ENCODE data around the gene CLDN1.

The CLDN1 gene

DNA sequence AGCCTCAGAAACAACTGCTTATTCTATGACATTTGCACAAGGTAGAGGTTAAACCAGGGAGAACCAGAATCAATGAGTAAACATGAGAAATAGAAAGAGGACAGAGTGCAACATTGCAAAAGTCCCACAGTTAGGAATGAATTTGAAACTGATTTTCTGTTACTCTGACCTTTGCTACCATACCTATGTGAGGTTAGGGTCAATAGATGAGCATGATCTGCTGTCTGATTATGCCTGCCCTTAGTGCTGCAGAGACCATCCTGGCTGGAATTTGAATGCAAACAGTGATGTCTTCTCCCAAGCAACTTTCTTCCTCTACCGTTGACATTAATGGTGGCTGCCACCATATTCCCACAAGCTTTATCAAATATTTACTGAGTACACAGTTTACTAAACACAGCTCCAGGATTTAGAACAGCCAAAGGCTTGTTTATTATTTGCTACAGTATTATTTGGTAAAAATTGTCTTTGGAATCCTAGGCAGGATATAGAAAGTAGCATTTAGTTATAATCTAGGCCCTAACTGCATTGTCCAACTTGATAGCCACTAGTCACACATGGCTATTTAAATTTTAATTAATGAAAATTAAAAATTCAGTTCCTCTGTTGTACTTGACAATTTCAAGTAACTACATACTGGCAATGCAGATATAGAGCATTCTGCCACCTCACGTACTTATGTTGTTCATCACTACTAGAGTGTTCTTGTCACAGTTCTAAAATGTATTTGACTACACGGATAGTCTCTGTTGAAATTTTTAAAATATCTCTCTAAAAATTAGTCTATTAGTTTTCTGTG, 8.9 kb upstream of the CLDN1 start:
- no peak for DNase-seq (ENCODE audit: low spot score)

GRCh38 chr3:190326930-190327329, 4.7 kb upstream of the CLDN1 start:
- DNase-seq (ENCODE audit: low spot score), result no peak

GRCh38 chr3:190326361-190326760, 4.1 kb upstream of the CLDN1 start:
- no peak for DNase-seq (ENCODE audit: low spot score)

- peak; percentile 32 for DNase-seq (ENCODE audit: low spot score)
These were observed 3.7 kb upstream of the CLDN1 start for GRCh38 chr3:190325923-190326322.

GRCh38 chr3:190323246-190323626, 990 bp upstream of the CLDN1 start:
- peak; percentile 68 for DNase-seq (ENCODE audit: low spot score)

- no peak for DNase-seq (ENCODE audit: low spot score)
These were observed 479 bp upstream of the CLDN1 start for GRCh38 chr3:190322604-190323245.

DNA sequence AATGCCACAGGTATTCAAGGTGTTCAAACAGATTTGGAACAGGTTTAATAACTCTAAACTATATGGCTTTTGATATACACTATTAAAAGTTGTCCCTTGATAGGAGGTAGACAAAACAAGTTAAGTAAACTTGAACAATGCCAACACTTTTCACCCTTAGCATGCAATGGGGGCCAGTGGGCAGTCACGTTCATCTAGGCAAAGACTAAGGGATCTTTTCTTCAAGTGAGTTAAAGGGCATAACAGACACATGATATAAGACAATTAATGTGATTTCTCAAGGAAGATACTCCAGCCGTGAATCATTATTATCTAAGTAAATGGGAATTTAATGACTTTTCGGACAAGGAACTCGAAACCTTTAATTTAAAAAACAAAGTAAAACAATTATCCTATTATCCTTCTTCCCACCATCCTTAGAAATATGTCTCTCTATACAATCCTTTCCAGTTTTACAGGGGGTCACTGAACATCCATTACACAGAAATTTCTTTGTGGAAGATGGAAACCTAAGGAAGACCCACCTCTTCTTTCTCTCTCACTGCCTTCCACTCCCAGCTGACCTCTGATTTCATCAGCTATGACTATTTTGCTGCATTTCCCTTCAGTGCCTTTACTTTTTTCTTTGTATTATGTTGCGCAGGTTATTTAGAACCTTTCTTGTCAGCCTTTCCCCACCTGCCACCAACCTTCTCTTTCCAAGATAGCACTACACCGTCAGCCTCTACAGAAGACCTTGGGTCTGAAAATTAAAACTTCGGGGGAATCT, 1.5 kb downstream of the CLDN1 start:
- no peak for DNase-seq (ENCODE audit: low spot score)

GRCh38 chr3:190319660-190320059, 2.6 kb downstream of the CLDN1 start:
- DNase-seq (ENCODE audit: low spot score), result peak; percentile 86

DNA sequence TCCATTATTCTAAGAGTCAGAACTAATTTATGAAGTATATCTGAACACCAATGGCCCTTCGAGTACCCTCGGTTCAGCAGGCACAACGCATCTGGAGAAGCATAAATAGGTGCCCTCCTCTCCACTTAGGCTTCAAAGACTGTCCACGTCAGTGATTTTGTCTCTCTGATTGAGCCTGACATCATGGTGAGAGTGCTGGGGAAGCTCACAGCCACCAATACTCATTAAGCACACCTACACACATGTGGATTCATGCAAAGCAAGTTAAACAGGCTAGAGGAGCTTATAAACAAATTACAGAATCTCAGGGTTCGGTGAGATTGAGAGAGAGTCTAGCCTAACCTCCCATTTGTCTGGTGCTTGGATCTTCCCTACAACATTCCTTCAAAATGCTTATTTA, 3.6 kb downstream of the CLDN1 start:
- DNase-seq (ENCODE audit: low spot score), result no peak

DNA sequence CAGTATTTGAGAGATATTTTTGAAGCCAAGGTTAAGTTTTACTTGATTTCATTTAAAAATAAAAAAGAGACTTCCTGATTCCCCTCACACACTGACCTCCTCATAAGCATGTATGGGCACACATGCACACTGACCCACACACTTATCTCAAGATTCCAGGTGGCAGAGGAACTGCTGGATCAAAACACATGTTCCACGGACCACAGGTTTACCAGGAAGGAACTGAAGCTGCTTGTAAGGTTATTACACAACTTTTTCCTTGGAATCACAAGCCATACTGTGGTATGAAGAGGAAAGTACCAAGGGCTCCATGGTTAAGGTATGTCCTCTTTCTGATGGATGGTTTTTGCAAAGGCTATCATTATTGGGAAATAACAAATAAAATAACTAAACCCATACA, 7.5 kb downstream of the CLDN1 start:
- DNase-seq (ENCODE audit: low spot score), result no peak

- DNase-seq (ENCODE audit: low spot score), result no peak
These were observed 12.8 kb downstream of the CLDN1 start for GRCh38 chr3:190309414-190309813.

- DNase-seq (ENCODE audit: low spot score), result no peak
These were observed 14.1 kb downstream of the CLDN1 start for GRCh38 chr3:190308154-190308553.

- no peak for DNase-seq (ENCODE audit: low spot score)
These were observed 15.1 kb downstream of the CLDN1 start for GRCh38 chr3:190307164-190307545.

DNA sequence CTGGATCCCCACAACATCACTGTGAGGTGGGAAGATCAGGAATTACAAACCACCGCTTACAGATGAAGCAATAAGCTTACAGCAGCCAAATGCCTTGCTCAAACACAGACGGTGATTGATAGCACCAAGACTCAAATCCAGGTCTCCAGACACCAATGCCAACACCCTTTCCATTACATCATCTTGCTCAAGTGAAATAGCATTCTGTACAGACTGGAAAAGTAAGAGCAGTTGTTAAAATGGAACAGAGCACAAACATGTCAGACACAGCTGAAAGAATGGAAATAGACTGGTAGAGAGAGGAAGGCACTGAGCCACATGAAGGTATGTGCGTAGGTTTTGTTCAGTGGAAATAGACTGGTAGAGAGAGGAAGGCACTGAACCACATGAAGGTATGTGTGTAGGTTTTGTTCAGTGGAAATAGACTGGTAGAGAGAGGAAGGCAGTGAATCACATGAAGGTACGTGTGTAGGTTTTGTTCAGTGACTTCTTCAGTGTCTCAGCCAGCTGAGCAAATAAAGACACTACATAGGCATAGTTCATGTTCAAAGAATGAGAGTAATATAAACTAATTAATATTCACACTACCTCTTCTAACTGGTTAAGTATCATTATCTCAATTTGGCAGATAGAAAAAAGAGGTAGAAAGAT, 15.6 kb downstream of the CLDN1 start:
- DNase-seq (ENCODE audit: low spot score), result no peak

GRCh38 chr3:190306026-190306425, 16.2 kb downstream of the CLDN1 start:
- no peak for DNase-seq (ENCODE audit: low spot score)

- peak; percentile 53 for DNase-seq (ENCODE audit: low spot score)
These were observed 16.8 kb downstream of the CLDN1 start for GRCh38 chr3:190305406-190305805.

DNA sequence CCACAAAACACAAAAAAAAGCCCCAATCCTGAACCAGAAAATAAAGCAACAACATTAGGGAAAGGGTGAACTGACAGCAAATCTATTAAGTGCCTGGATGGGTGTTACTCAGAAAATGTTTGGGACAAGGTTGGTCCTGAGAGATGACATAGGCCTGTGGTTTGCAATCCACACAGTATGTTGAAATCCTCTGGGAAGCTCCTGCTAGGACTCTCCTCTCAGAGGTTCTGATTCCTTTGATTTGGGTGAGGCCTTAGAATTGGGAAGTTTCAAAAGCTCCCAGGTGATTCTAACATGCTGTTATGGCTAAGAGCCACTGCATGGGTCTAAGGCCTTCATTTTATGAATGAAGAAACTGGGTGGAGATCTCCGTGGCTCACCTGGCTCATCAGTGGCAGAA, 18.4 kb downstream of the CLDN1 start:
- DNase-seq (ENCODE audit: low spot score), result peak; percentile 42

GRCh38 chr3:190302212-190302867, 19.9 kb downstream of the CLDN1 start:
- peak; percentile 81 for DNase-seq (ENCODE audit: low spot score)

DNA sequence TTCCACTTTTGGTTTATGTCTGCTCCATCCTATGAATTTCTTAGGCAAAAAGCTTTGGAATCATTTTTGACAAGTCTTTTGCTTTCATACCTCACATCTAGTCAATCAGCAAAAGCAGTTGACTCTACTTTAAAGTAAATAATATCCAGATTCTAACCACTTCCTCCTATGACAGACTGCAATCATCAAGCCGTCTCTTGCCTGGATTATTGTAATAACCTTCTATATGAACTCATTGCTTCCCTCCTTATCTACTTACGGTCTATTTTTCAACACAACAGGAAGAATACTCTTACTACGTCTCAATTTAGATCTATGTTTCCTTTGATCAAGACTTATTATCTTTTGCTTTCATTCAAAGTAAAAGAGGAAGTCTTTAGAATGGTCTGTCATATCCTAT, 20.7 kb downstream of the CLDN1 start:
- peak; percentile 47 for DNase-seq (ENCODE audit: low spot score)

GRCh38 chr3:190299969-190300368, 22.3 kb downstream of the CLDN1 start:
- no peak for DNase-seq (ENCODE audit: low spot score)

DNA sequence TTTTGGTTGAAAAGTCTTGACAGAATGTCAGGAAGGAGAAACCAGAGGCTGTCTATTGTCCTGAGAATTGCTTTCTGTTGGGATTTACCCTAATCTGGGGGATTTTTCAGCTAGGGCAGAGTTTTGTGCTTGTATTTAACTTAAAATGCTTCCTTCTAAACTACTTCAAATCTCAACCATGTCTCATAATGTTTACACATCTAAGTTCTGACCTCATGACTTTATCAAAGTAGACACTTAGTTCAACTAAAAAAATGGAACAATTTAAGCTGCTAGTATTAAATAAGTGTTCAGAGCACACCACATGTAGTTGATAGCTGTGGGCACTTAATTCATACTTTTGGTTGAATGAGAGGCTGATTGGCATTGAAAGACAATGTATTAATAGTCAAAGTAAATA, 28.2 kb downstream of the CLDN1 start:
- DNase-seq (ENCODE audit: low spot score), result no peak

- DNase-seq (ENCODE audit: low spot score), result no peak
These were observed 28.6 kb downstream of the CLDN1 start for GRCh38 chr3:190293621-190294020.
